Activated CD4-positive, alpha-beta memory T cell treated with anti-CD3 and anti-CD28 coated beads for 36 hours (primary cell): ENCODE results near the gene F13B. TPM values are rescaled to one million over a fixed set of nuclear protein-coding genes. Genes with fewer than 3 reads are reported as not detected.
"Not testable (repeated sequence)": the region's sequence is repeated elsewhere in the genome, so short reads cannot be mapped to it uniquely, and the experiment has no call there.

ENCODE experiments used
- CTCF ChIA-PET: fragments of 350-600 bp; sonication (Branson Sonifier 250); formaldehyde crosslinking; loops from one replicate; lab custom pipeline; 2021; ENCODE audit warnings: antibody characterized with exemption, inconsistent platforms; lab: Charles Lee
- POLR2A ChIA-PET: fragments of 350-600 bp; sonication (Branson Sonifier 250); formaldehyde crosslinking; loops from one replicate; lab custom pipeline; 2021; ENCODE audit warnings: antibody characterized with exemption; lab: Charles Lee
- DNase-seq: peaks from one replicate; pipeline ENCODE4 v3.0.0-alpha.2; 2020
- H3K27ac Mint-ChIP-seq: one replicate; pipeline ENCODE4 v1.8.0; 2021; ENCODE audit warnings: mixed read lengths
- H3K27me3 Mint-ChIP-seq: one replicate; pipeline ENCODE4 v1.8.0; 2021; ENCODE audit warnings: mixed read lengths
- H3K36me3 Mint-ChIP-seq: one replicate; pipeline ENCODE4 v1.8.0; 2021; ENCODE audit warnings: mixed read lengths
- H3K4me1 Mint-ChIP-seq: one replicate; pipeline ENCODE4 v1.8.0; 2021; ENCODE audit warnings: low read depth, mixed read lengths
- H3K4me3 Mint-ChIP-seq: one replicate; pipeline ENCODE4 v1.8.0; 2021; ENCODE audit warnings: mild to moderate bottlenecking, mixed read lengths
- H3K9me3 Mint-ChIP-seq: one replicate; pipeline ENCODE4 v1.8.0; 2021; ENCODE audit warnings: mixed read lengths
- intact Hi-C: fragments of 100-400 bp; cut with micrococcal nuclease; formaldehyde crosslinking; loops from one replicate; pipeline ENCODE4 v1.15.1; 2023
- total RNA-seq, 2 experiments: library from RNA; stranded (reverse); gene quantifications; one replicate each; pipeline ENCODE4 v1.2.3, GENCODE V29; 2021

Gene F13B
- total RNA-seq, 2 experiments from 2014 or later, result not detected

GRCh38 chr1:197036861-197037260 is 30.2 kb downstream of the F13B start:
- POLR2A ChIA-PET, result no interaction called here
- intact Hi-C loops, result no loop called here
- H3K27ac Mint-ChIP-seq, result no peak overlapping the region
- no peak for DNase-seq
- H3K36me3 Mint-ChIP-seq, result no peaks in the 10 kb centered on the region
- no peak overlapping the region for H3K4me3 Mint-ChIP-seq
- CTCF ChIA-PET, result no interaction called here
- H3K27me3 Mint-ChIP-seq, result peaks cover 3% of the 10 kb centered on the region
- no peaks in the 10 kb centered on the region for H3K9me3 Mint-ChIP-seq
- H3K4me1 Mint-ChIP-seq, result peaks cover 3% of the 10 kb centered on the region

GRCh38 chr1:197034631-197035339 is 32.3 kb downstream of the F13B start:
- POLR2A ChIA-PET, H3K27me3 Mint-ChIP-seq, H3K4me1 Mint-ChIP-seq, CTCF ChIA-PET, intact Hi-C loops, H3K27ac Mint-ChIP-seq, H3K4me3 Mint-ChIP-seq, DNase-seq, H3K36me3 Mint-ChIP-seq, H3K9me3 Mint-ChIP-seq: not testable (repeated sequence)

- no peaks in the 10 kb centered on the region for H3K27me3 Mint-ChIP-seq
- ChIA-PET POLR2A (no interaction called here), CTCF (no interaction called here)
- no peak for DNase-seq
- no peak overlapping the region for H3K27ac Mint-ChIP-seq
- H3K36me3 Mint-ChIP-seq, result no peaks in the 10 kb centered on the region
- H3K4me3 Mint-ChIP-seq, result no peak overlapping the region
- no peaks in the 10 kb centered on the region for H3K9me3 Mint-ChIP-seq
- intact Hi-C loops, result no loop called here
- H3K4me1 Mint-ChIP-seq, result no peaks in the 10 kb centered on the region
Observed at GRCh38 chr1:197029749-197030148, 37.3 kb downstream of the F13B start.

- no peaks in the 10 kb centered on the region for H3K4me1 Mint-ChIP-seq
- no peak overlapping the region for H3K4me3 Mint-ChIP-seq
- DNase-seq, result no peak
- no peaks in the 10 kb centered on the region for H3K36me3 Mint-ChIP-seq
- intact Hi-C loops, result no loop called here
- H3K9me3 Mint-ChIP-seq, result no peaks in the 10 kb centered on the region
- no peak overlapping the region for H3K27ac Mint-ChIP-seq
- ChIA-PET POLR2A (interaction anchor here (0.6 kb wide), 1 partner anchor 74 kb away, joined by 4 read pairs; no protein-coding TSS in a partner anchor), CTCF (no interaction called here)
- H3K27me3 Mint-ChIP-seq, result no peaks in the 10 kb centered on the region
Observed at GRCh38 chr1:197027359-197027758, 39.7 kb downstream of the F13B start.

GRCh38 chr1:197024460-197024859 is 42.6 kb downstream of the F13B start:
- Mint-ChIP-seq H3K36me3 (no peaks in the 10 kb centered on the region), H3K27me3 (peaks cover 3% of the 10 kb centered on the region), H3K4me3 (no peak overlapping the region), H3K4me1 (no peaks in the 10 kb centered on the region), H3K9me3 (no peaks in the 10 kb centered on the region), H3K27ac (no peak overlapping the region)
- intact Hi-C loops, result no loop called here
- no peak for DNase-seq
- POLR2A ChIA-PET, result no interaction called here
- CTCF ChIA-PET, result no interaction called here

- Mint-ChIP-seq H3K4me1 (no peaks in the 10 kb centered on the region), H3K9me3 (no peaks in the 10 kb centered on the region), H3K27ac (no peak overlapping the region), H3K36me3 (no peaks in the 10 kb centered on the region), H3K27me3 (peaks cover 3% of the 10 kb centered on the region), H3K4me3 (no peak overlapping the region)
- ChIA-PET CTCF (no interaction called here), POLR2A (no interaction called here)
- no peak for DNase-seq
- intact Hi-C loops, result no loop called here
Observed at GRCh38 chr1:197021716-197022115, 45.3 kb downstream of the F13B start.

GRCh38 chr1:197017558-197018146 is 49.4 kb downstream of the F13B start:
- intact Hi-C loops, result no loop called here
- POLR2A ChIA-PET, result no interaction called here
- peaks cover 3% of the 10 kb centered on the region for H3K27me3 Mint-ChIP-seq

GRCh38 chr1:197016751-197017150 is 50.3 kb downstream of the F13B start:
- intact Hi-C loops, result no loop called here
- ChIA-PET CTCF (no interaction called here), POLR2A (no interaction called here)
- no peaks in the 10 kb centered on the region for H3K4me1 Mint-ChIP-seq
- H3K27ac Mint-ChIP-seq, result no peak overlapping the region
- no peak for DNase-seq
- peaks cover 2% of the 10 kb centered on the region for H3K9me3 Mint-ChIP-seq
- H3K36me3 Mint-ChIP-seq, result no peaks in the 10 kb centered on the region
- no peak overlapping the region for H3K4me3 Mint-ChIP-seq
- H3K27me3 Mint-ChIP-seq, result no peaks in the 10 kb centered on the region

More at GRCh38 chr1:197017558-197018146, 49.4 kb downstream of the F13B start:
- Mint-ChIP-seq H3K27ac (no peak overlapping the region), H3K9me3 (no peaks in the 10 kb centered on the region), H3K36me3 (no peaks in the 10 kb centered on the region), H3K4me3 (no peak overlapping the region), H3K4me1 (no peaks in the 10 kb centered on the region)
- CTCF ChIA-PET, result no interaction called here
- DNase-seq, result no peak

- ChIA-PET POLR2A (no interaction called here), CTCF (no interaction called here)
- Mint-ChIP-seq H3K36me3 (no peaks in the 10 kb centered on the region), H3K27me3 (no peaks in the 10 kb centered on the region), H3K4me1 (no peaks in the 10 kb centered on the region), H3K9me3 (peaks cover 7% of the 10 kb centered on the region), H3K4me3 (no peak overlapping the region), H3K27ac (no peak overlapping the region)
- DNase-seq, result no peak
- intact Hi-C loops, result no loop called here
Observed at GRCh38 chr1:197013234-197013633, 53.8 kb downstream of the F13B start.

GRCh38 chr1:197011614-197012013 is 55.4 kb downstream of the F13B start:
- no peak for DNase-seq
- H3K36me3 Mint-ChIP-seq, result no peaks in the 10 kb centered on the region
- H3K9me3 Mint-ChIP-seq, result peaks cover 7% of the 10 kb centered on the region
- intact Hi-C loops, result no loop called here
- ChIA-PET CTCF (no interaction called here), POLR2A (no interaction called here)
- no peaks in the 10 kb centered on the region for H3K27me3 Mint-ChIP-seq
- H3K4me1 Mint-ChIP-seq, result no peaks in the 10 kb centered on the region
- H3K4me3 Mint-ChIP-seq, result no peak overlapping the region
- H3K27ac Mint-ChIP-seq, result no peak overlapping the region

- H3K4me3 Mint-ChIP-seq, result no peak overlapping the region
- ChIA-PET POLR2A (no interaction called here), CTCF (no interaction called here)
- H3K9me3 Mint-ChIP-seq, result peaks cover 7% of the 10 kb centered on the region
- H3K27me3 Mint-ChIP-seq, result peaks cover 1% of the 10 kb centered on the region
- H3K4me1 Mint-ChIP-seq, result no peaks in the 10 kb centered on the region
- H3K36me3 Mint-ChIP-seq, result no peaks in the 10 kb centered on the region
- intact Hi-C loops, result no loop called here
- no peak overlapping the region for H3K27ac Mint-ChIP-seq
- no peak for DNase-seq
Observed at GRCh38 chr1:197008861-197009260, 58.2 kb downstream of the F13B start.

- no peak for DNase-seq
- Mint-ChIP-seq H3K4me1 (no peaks in the 10 kb centered on the region), H3K36me3 (no peaks in the 10 kb centered on the region), H3K27me3 (peaks cover 1% of the 10 kb centered on the region), H3K9me3 (no peaks in the 10 kb centered on the region), H3K4me3 (no peak overlapping the region), H3K27ac (no peak overlapping the region)
- intact Hi-C loops, result no loop called here
- ChIA-PET CTCF (no interaction called here), POLR2A (no interaction called here)
Observed at GRCh38 chr1:197003132-197003531, 63.9 kb downstream of the F13B start.

GRCh38 chr1:197001828-197002227 is 65.2 kb downstream of the F13B start:
- peaks cover 1% of the 10 kb centered on the region for H3K27me3 Mint-ChIP-seq
- DNase-seq, result no peak
- H3K27ac Mint-ChIP-seq, result no peak overlapping the region
- intact Hi-C loops, result no loop called here
- POLR2A ChIA-PET, result no interaction called here
- H3K9me3 Mint-ChIP-seq, result no peaks in the 10 kb centered on the region
- no peak overlapping the region for H3K4me3 Mint-ChIP-seq
- no peaks in the 10 kb centered on the region for H3K4me1 Mint-ChIP-seq
- no peaks in the 10 kb centered on the region for H3K36me3 Mint-ChIP-seq
- CTCF ChIA-PET, result no interaction called here
